DMS79 treated with DMSO at 0.1 percent for 48 hours (cell line): ENCODE measurements around the gene ZNF792.
"Not testable (repeated sequence)": the region's sequence is repeated elsewhere in the genome, so short reads cannot be mapped to it uniquely, and the experiment has no call there.

ENCODE experiments used
- DNase-seq: peaks from one replicate; lab custom pipeline; 2025; lab: John Stamatoyannopoulos, UW

The ZNF792 gene

DNA sequence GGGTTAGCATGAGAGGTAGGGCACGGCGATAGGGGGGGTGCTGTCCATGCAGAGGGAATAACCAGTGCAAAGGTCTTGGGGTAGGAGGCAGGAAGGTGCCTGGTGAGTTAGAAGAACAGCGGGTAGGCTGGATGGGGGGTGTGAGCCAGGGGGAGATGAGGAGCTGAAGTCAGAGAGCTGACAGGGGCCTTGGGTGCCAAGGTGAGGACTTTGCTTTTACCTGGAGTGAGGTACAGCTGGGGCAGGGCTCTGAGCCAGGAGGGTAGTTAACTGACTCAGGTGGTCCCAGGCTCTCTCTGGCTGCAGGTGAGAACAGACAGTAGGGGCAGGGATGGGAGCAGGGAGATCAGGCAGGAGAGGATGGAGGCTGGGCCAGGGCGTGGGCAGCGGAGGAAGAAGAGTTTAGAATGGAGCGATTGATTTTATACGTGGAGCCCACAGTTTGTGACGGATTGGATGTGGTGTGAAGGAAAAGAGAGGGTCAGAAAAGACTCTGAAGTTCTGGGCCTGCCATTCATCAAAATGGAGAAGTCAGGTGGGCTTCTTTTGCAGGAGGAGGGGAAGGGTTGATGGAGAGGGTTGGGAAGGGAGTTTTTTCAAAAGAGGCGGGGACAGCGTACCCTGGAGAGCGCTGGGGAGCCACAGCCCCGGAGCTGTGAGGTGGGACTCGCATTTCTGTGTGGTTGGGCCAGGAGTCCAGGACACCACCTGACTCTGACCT, 34.9 kb upstream of the ZNF792 start:
- peak; percentile 82 for DNase-seq

DNA sequence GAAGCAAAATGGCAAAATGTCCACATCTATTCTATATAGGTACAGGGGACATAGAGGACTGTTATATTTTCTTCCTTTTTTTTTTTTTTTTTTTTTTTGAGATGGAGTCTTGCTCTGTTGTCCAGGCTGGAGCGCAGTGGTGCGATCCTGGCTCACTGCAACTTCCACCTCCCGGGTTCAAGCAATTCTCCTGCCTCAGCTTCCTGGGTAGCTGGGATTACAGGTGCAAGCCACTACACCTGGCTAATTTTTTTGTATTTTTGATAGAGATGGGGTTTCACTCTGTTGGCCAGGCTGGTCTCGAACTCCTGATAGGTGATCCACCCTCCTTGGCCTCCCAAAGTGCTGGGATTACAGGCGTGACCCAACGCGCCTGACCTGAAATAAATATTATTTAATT, 34.2 kb upstream of the ZNF792 start:
- not testable (repeated sequence) for DNase-seq

DNA sequence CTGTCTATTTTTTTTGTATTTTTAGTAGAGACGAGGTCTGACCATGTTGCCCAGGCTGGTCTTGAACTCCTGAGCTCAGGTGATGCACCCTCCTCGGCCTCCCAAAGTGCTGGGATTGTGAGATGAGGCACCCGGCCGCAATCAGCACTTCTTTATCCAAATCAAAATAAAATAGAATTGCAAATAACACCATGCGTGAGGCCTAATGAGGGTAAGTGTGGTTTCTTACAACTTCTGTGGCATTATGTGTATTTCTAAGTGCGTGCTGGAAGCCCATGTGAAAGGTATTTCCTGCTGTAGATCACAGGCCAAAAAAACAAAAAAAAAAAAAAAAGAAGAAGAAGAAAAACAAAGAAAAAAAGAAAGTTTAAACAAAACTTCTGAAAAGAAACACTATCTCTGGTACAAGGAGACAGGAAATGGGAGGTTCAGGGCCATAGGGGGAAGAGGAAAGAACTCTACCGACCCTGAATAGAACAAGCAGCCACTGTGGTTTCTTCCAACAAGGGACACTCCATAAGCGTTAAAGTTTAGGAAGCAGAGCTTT, 33.1 kb upstream of the ZNF792 start:
- no peak for DNase-seq

DNA sequence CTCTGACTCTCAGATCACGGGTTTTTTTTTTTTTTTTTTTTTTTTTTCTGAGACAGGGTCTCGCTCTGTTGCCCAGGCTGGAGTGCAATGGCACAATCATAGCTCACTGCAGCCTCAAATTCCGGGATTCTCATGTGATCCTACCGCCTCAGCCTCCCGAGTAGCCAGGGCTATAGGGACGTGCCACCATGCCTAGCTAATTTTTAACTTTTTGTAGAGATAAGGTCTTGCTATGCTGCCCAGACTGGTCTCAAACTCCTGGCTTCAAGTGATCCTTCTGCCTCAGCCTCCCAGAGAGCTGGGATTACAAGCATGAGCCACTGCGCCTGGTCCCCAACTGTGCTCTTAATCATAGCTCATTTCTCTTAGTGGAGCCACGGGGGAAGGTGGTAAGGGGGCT, 31.5 kb upstream of the ZNF792 start:
- no peak for DNase-seq

DNA sequence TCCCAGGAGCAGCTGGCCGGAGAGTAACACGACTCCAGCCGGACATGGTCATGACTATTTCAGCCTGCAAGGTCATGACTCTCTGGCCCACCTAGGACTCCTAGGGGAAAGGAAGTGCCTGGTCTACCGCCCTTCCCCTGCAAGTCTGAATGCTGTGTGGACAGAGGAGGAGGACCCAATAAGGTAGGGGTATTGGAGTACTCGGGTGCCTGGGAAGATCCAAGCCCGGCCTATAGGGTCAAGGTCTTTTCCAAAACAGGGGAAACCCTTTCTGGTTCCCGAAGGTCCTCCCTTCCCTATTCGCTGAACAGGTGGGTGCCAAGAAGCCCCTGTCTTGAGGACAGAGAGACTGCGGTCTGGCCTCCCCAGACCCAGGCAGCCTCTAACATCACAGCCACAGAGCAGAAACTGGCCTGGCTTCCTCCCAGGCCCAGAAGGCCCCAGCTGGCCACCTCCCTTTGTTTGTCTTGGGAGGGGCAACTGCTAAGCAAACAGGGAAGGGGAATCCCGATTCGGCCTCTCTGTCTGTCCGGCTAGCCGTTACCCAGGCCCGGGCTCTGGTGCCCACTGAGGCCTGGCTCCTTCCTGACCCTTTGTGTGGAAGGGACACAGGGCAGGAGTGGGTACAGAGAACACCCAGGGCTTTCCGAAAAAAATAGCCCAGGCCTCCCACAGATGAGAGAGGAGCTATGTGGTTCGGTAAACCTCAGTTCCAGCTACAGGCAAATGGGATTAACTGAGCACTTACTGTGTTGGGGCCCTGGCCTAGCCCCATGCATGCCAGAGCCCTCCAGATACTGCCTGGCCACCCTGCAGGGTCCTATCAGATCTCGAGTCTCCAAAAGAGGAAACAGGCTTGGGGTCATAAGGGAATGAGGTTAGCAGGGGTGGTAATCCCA, 30.9 kb upstream of the ZNF792 start:
- DNase-seq: no peak

DNA sequence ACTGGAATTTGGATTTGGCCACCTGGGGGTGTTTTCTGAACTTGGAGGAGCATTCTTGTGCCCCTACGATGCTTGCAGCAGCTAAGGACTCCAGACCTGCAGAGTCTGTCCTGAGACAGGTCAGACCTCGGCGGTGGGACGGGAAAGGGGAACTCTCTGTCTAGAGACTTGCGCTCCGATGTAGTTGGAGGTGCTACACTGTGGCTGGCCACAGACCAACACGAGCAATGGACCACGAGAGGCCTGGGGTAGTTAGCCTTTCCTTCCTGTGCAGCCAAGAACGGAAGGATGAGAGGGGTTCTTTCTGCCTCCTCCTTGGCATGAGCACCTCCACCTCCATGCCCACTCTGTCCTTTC, 30.2 kb upstream of the ZNF792 start:
- DNase-seq: no peak

DNA sequence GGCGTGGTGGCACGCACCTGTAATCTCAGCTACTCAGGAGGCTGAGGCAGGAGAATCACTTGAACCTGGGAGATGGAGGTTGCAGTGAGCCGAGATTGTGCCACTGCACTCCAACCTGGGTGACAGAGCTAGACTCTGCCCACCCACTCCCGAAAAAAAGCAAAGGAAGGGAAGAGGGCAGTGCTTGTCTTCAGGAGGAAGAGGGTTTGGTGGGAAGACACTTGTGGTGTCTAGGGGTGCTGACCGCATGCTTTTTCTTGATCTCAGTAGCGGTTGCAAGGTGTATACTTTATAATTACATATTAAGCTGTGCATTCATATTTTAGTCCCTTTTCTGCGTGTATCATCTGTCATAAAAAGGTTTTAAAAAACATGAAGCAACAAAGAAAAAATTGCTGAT, 28.6 kb upstream of the ZNF792 start:
- not testable (repeated sequence) for DNase-seq

DNA sequence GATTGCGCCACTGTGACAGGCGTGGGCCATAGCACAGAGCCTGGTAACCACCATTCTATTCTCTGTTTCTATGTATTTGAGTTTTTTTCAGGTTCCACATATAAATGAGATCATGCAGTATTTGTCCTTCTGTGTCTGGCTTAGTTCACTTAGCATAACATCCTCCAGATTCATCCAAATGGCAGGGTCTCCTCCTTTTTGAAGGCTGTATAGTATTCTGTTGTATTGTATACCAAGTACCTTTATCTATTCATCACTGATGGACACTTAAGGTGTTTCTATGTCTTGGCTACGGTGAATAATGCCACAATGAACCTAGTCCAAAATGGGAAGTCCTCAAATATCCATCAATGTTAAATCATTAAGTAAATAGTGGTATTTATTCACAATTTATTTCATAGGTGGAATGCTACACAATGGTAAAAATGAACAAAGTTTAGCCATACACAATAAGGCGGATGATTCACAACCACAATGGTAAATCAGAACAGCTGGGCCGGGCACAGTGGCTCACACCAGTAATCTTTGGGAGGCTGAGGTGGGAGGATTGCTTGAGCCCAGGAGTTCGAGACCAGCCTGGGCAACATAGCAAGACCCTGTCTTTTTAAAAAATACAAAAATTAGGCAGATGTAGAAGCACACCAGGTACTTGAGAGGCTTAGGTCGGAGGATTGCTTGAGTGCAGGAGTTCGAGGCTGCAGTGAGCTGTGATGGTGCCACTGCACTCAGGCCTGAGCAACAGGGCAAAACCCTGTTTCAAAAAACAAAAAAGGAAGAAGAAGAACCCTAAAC, 27.7 kb upstream of the ZNF792 start:
- DNase-seq: no peak

DNA sequence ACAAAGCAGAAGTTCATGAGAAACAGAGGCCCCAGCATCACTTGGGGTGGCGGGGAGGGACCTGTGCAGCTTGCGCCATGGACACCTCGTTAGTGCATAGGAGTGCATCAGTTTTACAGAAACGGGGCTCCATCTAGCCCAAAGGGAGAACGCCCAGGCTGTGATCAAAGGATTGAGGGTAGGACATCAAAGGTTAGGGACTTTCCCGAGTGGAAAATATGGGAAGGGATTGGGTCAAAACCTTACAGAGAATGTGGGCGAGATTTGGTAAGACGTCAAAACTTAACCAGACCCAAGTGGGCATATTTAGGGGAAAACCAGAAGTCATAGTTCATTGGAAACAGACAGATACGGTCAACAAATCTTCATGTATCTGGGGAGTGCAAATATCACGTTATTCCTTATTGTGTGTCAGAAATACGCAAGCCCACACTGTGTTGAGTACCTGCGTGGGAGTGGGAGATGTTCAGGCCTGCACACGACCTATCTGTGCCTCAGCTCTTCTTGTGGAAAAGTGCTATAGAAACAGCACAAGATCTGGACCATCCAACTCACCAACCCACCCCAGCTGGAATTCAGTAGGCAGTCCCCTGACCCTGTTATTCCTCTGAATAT, 26.7 kb upstream of the ZNF792 start:
- DNase-seq: no peak

DNA sequence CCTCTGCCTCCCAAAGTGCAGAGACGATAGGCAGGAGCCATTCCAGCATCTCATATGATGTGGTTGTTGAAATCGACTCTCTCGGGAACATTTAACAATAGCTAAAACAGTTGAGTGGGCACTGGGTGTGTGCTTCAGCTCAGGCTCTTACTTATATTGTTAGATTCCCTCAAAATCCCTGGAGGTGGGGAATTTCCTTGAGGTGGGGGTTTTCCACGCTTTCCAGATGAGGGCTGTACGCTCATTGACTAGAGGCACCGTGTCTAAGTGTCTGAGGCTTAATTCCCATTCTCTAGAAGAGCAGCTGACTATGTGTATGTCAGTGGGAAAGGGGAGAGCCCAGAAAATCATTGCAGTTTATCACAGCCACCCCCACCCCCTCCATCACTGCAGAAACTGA, 25.3 kb upstream of the ZNF792 start:
- no peak for DNase-seq

DNA sequence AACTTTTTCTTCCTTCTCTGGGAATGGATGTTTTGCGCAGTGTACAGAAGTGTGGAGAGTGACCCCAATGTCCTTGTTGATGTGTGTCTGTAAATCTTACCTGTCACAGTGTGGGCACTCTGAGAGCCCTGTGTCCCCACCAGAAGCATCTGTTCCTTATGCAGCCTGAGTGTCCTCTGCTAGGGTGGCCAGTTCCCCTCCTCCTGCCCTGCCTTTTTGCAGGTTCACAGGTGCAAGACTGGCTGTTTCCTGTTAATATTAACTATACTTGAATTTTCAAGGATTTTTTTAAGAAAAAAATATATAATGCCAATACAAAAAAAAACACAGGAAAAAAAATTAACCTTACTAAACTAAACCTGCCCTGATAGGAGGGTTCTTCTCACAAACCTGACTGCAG, 24.1 kb upstream of the ZNF792 start:
- DNase-seq: no peak

DNA sequence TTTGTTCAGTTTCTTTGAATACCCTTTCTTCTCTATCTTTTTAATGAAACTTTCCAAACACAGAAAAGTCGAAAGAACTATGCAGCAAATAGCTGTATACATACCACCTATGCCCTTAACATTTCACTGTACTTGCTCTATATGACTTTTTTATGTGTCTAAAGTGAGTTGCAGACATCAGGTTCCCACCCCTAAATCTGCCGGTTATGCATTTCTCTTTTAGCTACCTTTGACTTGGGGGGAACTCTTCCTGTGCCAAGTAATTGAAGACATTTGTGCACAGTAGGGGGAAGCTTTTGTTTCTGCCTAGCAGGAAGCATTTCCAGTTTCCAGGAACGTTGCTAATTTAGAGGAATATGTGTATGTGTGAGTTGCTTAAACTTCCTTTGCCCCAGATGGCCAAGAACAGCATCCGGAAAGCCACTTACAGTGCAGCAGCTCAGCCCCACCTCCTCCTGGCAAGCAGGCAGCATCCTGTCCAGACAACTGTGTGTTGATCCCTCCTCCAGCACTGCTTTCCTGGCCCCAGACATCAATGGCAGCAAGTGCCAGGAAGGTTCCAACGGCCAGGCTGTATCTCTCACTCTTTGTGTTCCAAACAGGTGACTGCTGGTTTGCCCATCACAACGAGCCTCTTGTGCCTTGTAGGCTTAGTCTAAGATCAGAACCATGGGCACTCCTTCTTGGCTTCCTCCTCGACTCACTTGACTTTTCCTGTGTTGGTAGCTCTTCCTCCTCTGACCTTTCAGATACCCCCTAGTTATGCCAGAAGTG, 21.4 kb upstream of the ZNF792 start:
- DNase-seq: no peak

DNA sequence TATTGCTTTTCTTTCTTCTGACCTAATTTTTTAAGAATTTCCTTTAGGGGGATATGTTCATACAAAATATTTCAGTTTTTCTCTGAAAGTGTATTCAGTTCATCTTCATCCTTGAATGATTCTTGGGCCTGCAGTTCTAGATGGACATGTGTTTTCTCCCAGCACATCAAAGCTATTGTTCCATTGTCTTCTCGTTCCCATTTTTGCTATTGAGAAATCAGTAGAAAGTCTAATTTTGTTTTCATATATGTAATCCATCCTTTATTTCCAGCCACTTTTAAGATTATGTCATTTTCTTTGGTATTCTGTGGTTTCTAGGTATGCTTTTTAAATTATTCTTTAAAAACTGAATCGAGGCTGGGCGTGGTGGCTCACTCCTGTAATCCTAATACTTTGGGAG, 20.3 kb upstream of the ZNF792 start:
- DNase-seq: no peak

DNA sequence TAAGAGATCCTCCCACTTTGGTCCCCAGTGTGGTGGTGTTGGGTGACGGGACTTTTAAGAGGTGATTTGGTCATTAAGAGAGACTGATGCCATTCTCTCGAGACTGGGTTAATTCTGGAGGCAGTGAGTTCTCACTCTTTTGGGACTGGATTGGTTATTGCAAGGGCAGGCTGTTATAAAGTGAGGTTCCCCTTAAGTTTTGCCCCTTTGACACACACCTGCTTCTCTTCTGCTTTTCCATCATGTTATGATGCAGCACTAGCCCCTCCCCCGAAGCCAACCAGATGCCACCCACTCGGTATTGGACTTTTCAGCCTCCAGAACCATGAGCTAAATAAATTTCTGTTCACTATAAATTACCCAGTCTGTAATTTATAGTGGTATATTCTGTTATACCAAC, 19.8 kb upstream of the ZNF792 start:
- DNase-seq: no peak

DNA sequence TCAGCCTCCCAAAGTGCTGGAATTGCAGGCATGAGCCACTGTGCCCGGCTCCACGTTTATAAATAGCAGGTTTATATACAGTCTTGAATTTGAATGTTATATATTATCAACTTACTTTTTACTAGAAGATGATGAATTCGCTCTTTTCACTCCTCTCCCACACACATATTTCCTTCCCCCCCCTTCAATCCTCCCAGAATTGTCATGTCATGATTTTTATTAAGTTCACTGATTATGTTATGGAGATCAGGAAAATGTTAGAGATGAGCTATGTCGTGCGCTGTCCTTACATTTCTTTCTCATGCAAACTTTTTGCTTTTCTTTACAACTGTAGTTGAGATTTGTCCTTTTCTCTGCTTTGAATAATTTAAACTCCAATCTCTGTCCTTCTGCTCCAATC, 18.2 kb upstream of the ZNF792 start:
- no peak for DNase-seq

DNA sequence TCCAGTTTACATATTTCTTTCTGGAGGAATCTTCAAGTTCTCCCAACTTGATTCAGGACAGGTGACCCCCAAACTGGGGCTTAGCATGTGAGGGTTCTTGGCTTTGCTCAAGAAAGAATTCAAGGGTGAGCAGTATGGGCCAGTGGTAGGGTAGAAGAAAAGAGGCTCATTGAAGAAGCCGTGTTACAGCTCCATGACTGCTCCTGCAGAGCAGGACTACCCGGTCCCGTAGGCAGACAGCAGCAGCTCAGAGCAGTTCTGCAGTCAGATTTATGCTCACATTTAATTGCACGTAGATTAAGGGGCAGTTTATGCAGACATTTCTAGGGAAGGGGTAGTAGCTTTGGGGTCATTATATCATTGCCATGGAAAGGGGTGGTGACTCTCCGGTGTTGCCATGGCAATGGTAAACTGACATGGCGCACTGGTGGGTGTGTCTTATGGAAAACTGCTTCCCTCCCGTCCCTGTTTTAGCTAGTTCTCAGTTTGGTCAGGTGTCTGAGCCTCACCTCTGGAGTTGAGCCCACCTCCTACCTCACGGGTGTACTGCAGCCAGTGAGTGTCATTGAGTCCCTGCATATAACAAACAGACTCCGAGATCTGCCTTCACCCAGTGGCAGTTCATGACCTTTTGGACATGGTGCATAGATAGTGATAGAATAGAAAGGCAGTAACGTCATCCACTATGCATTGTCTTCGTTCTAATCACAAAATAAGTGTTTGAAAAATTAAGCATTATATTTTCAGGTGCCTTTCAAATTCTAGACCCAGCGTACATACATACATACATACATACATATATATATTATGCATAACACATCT, 16.0 kb upstream of the ZNF792 start:
- no peak for DNase-seq

DNA sequence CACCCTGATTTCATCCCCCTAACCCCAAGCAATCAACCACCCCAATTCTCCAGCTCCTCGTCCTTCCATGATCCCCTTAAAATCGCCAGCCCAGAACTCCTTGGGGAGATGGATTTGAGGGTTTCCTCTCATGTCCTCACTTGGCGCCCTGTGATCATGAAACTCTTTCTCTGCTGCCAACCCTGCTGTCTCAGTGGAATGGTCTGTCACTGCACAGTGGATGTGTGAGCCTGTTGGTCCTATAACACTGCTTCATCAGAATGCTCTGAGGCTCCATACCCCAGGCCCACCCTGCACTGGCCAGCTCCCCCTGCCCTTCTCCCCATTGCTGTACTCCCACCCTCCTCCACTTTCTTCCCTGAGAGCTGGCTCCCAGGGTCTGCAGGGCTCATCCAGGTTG, 12.6 kb upstream of the ZNF792 start:
- no peak for DNase-seq

DNA sequence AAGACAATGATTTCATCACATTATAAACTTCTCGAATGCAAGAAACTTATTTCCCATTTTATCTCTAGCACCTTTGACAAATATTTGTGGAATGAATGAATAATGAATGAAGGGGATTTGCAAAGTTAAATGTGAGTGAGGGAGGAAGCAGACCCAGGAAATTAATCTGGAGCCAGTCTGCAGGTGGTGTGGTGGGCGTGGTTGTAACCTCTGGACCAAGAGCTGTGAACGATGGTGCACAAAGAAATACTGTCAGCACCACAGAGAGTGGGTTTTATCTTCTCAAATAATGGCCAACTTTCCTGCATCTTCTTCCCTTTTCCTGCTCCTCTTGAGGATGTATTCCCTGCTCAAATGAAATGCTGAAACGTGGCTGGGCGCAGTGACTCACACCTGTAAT, 11.0 kb upstream of the ZNF792 start:
- DNase-seq: no peak

DNA sequence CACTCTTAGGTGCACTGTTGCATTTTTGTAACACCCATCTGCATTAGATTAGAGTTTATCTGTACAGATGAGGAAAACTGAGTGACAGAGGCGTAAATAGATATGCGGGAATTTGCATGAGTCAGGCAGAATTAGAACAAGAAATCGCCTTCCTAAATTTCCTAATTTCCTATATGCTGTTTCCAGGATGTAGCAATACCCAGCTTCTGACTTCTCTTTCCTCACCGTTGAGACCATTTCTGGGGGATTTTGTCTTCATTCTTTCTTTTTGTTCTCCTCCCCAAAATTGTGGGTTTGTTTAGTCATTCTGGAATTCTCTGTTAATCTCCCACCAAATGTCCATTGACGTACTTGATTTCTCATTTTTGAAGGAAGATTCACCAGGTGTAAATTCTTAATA, 10.6 kb upstream of the ZNF792 start:
- DNase-seq: no peak

DNA sequence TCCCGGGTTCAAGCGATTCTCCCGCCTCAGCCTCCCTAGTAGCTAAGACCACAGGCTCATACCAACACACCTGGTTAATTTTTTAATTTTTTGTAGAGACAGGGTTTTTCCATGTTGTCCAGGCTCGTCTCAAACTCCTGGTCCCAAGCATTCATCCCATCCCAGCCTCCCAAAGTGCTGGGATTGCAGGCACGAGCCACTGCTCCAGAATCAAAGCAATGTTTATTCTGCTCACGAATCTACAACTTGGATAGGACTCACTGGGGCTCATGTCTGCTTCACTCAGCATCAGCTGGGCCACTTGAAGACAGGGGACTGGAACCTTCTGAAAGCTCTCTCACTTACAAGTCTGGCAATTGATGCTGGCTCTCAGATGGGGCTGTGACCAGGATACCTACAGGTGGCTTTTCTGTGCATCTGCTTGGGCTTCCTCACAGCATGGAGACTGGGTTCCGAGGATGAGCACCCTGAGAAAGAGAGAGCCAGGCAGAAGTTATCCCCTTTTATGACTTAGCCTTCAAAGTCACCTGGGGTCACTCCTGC, 8.2 kb upstream of the ZNF792 start:
- no peak for DNase-seq
